ENCODE results near the gene OSBPL3.

The OSBPL3 gene

GRCh38 chr7:24949884-24950283, 30.1 kb downstream of the OSBPL3 start:
- DNase-seq, result no peak

- no peak for DNase-seq
Observed at GRCh38 chr7:24948739-24949138, 31.2 kb downstream of the OSBPL3 start.

- no peak for DNase-seq
Observed at GRCh38 chr7:24946467-24946866, 33.5 kb downstream of the OSBPL3 start.

- DNase-seq, result no peak
Observed at GRCh38 chr7:24945899-24946298, 34.1 kb downstream of the OSBPL3 start.

GRCh38 chr7:24943096-24943948, 36.7 kb downstream of the OSBPL3 start:
- DNase-seq, result no peak

GRCh38 chr7:24942226-24942625, 37.8 kb downstream of the OSBPL3 start:
- DNase-seq, result no peak

- no peak for DNase-seq
Observed at GRCh38 chr7:24939416-24939815, 40.6 kb downstream of the OSBPL3 start.

GRCh38 chr7:24936121-24936824, 43.7 kb downstream of the OSBPL3 start:
- no peak for DNase-seq

- DNase-seq, result no peak
Observed at GRCh38 chr7:24933298-24933697, 46.7 kb downstream of the OSBPL3 start.

GRCh38 chr7:24932815-24933214, 47.2 kb downstream of the OSBPL3 start:
- DNase-seq, result no peak

- DNase-seq, result no peak
Observed at GRCh38 chr7:24932389-24932788, 47.6 kb downstream of the OSBPL3 start.

- DNase-seq, result no peak
Observed at GRCh38 chr7:24931844-24932243, 48.1 kb downstream of the OSBPL3 start.

- no peak for DNase-seq
Observed at GRCh38 chr7:24930856-24931255, 49.1 kb downstream of the OSBPL3 start.

GRCh38 chr7:24926623-24927524, 53.1 kb downstream of the OSBPL3 start:
- no peak for DNase-seq

- DNase-seq, result no peak
Observed at GRCh38 chr7:24924375-24924774, 55.6 kb downstream of the OSBPL3 start.

- no peak for DNase-seq
Observed at GRCh38 chr7:24923172-24923865, 56.7 kb downstream of the OSBPL3 start.

- no peak for DNase-seq
Observed at GRCh38 chr7:24922099-24922773, 57.7 kb downstream of the OSBPL3 start.

GRCh38 chr7:24921362-24921679, 58.7 kb downstream of the OSBPL3 start:
- no peak for DNase-seq

- no peak for DNase-seq
Observed at GRCh38 chr7:24920451-24921361, 59.3 kb downstream of the OSBPL3 start.

GRCh38 chr7:24917510-24918239, 62.3 kb downstream of the OSBPL3 start:
- DNase-seq, result no peak

Data from effector CD8-positive, alpha-beta T cell (primary cell).